K562 (cell line): Measurements from ENCODE around the gene SSBP2. TPM values are rescaled to one million over a fixed set of nuclear protein-coding genes. Genes with fewer than 3 reads are reported as not detected.

Experiments used
- HMGN3 ChIP-seq: IDR thresholded peaks from 2 replicates; pipeline ENCODE4 v1.6.1; 2011; ENCODE audit warnings: borderline replicate concordance, low read depth, mild to moderate bottlenecking, mixed read lengths, low read length; ENCODE audit not compliant: insufficient read length; ENCODE audit errors: extremely low read depth
- JUND ChIP-seq, 2 experiments: IDR thresholded peaks; 2 replicates in 1 of 2; 3 replicates in 1 of 2; pipeline ENCODE4 v1.6.1; 2011; ENCODE audit warnings: borderline replicate concordance in 2 of 2, low read depth in 2 of 2, low read length in 2 of 2, improper control_type of control experiment in 1 of 2, missing biosample characterization in 1 of 2, missing genetic modification characterization in 1 of 2, missing genetic modification reagents in 1 of 2
- MTF1 ChIP-seq: fragments of 250-450 bp; sonication (Bioruptor Pico); IDR thresholded peaks from 2 replicates; pipeline ENCODE4 v1.9.0; 2021; ENCODE audit warnings: moderate library complexity, mild to moderate bottlenecking, inconsistent platforms, borderline replicate concordance
- NFRKB ChIP-seq: fragments of 450-650 bp; IDR thresholded peaks from 2 replicates; pipeline ENCODE4 v1.6.1; 2016; ENCODE audit warnings: low read depth
- NUFIP1 ChIP-seq: fragments of 450-650 bp; IDR thresholded peaks from 2 replicates; pipeline ENCODE4 v1.6.1; 2018; ENCODE audit not compliant: partially characterized antibody
- PATZ1 ChIP-seq: fragments of 250-450 bp; sonication (Bioruptor Pico); IDR thresholded peaks from 2 replicates; pipeline ENCODE4 v1.5.0; 2020; ENCODE audit warnings: mild to moderate bottlenecking, borderline replicate concordance
- SRSF9 ChIP-seq: fragments of 200-400 bp; formaldehyde crosslinking; IDR thresholded peaks from 2 replicates; pipeline ENCODE4 v1.6.1; 2017; ENCODE audit warnings: low read depth, low read length, borderline replicate concordance
- TCF7L2 ChIP-seq: fragments of 150-350 bp; IDR thresholded peaks from 2 replicates; pipeline ENCODE4 v1.6.1; 2016; ENCODE audit warnings: low read depth, mild to moderate bottlenecking, low read length, moderate library complexity
- ZNF282 ChIP-seq: sonication (generic); formaldehyde crosslinking; IDR thresholded peaks from 2 replicates; pipeline ENCODE4 v1.8.1; 2023; ENCODE audit warnings: missing genetic modification reagents
- polyA plus RNA-seq, 8 experiments: library from polyadenylated mRNA; depleted of rRNA in 4 of 8; stranded (reverse) in 5 of 8; unstranded in 3 of 8; fragments of >200 nt; fragmentation: Nextera tagmentation in 2 of 8; fragmentation: Illumina TruSeq in 1 of 8; extraction: Ambion mirVana in 2 of 8; extraction: Trizol in 1 of 8; gene quantifications; 2 replicates each; pipeline versions ENCODE4 v1.2.1 to v1.2.3, GENCODE V29; 2011 to 2014; ENCODE audit warnings: inconsistent platforms in 1 of 8, missing spikeins in 1 of 8
- total RNA-seq, 7 experiments: library from RNA; depleted of rRNA in 6 of 7; stranded (reverse); fragments of >200 nt in 6 of 7; fragmentation: Illumina TruSeq in 2 of 7; extraction: Trizol in 2 of 7; gene quantifications; 2 replicates each; pipeline versions ENCODE4 v1.2.1 to v1.2.3, GENCODE V29; 2011 to 2021; ENCODE audit warnings: low replicate concordance in 1 of 7
- TF ChIP-seq, protein P1 (sequence below): fragments of 450-650 bp; IDR thresholded peaks from 2 replicates; pipeline ENCODE4 v1.6.1; 2017; ENCODE audit warnings: antibody characterized with exemption

Gene SSBP2
- total and polyA plus RNA-seq, 9 of the 15 experiments (the other 6 are each of a cell fraction or from before 2014, with no cell fraction given) = 22.3 to 133 (median 42.1) TPM

DNA sequence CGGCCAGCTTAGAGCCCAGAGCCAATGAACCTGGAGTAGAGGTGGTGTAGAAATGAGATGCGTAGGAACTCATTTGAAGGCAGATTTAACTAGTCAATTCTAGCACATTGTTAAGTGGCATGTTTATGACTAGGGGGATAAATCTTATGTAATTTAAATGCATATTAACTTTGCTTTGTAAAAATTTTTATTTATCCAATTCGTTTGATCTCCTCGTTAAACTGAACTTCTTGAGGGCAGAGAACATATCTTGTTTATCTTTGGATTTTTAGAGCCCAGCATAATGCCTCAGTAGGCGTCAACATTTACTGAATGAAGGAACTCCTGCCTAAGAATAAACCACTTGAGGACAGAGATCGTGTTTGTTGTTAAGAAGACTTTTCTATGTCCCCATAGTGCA lies 315.9 kb downstream of the SSBP2 start (continued):
- TF ChIP-seq PATZ1 (CRISPR knock-in tag) (no peak), NFRKB (no peak), JUND (IDR thresholded peaks at IDR 0.05; ENCODE audit: borderline replicate concordance, low read depth, low read length) (no peak), JUND (tag; IDR thresholded peaks at IDR 0.05; ENCODE audit: borderline replicate concordance, low read depth, low read length) (no peak), SRSF9 (no peak), HMGN3 (no peak), MTF1 (CRISPR knock-in tag) (no peak), ZNF282 (CRISPR knock-in tag) (no peak), TCF7L2 (no peak), NUFIP1 (no peak)
- TF ChIP-seq, protein P1, sequence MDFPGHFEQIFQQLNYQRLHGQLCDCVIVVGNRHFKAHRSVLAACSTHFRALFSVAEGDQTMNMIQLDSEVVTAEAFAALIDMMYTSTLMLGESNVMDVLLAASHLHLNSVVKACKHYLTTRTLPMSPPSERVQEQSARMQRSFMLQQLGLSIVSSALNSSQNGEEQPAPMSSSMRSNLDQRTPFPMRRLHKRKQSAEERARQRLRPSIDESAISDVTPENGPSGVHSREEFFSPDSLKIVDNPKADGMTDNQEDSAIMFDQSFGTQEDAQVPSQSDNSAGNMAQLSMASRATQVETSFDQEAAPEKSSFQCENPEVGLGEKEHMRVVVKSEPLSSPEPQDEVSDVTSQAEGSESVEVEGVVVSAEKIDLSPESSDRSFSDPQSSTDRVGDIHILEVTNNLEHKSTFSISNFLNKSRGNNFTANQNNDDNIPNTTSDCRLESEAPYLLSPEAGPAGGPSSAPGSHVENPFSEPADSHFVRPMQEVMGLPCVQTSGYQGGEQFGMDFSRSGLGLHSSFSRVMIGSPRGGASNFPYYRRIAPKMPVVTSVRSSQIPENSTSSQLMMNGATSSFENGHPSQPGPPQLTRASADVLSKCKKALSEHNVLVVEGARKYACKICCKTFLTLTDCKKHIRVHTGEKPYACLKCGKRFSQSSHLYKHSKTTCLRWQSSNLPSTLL = no peak
- TF ChIP-seq, all 486 proteins: peak for 0
